Measurements from ENCODE around the gene FAM98B.

Gene FAM98B

DNA sequence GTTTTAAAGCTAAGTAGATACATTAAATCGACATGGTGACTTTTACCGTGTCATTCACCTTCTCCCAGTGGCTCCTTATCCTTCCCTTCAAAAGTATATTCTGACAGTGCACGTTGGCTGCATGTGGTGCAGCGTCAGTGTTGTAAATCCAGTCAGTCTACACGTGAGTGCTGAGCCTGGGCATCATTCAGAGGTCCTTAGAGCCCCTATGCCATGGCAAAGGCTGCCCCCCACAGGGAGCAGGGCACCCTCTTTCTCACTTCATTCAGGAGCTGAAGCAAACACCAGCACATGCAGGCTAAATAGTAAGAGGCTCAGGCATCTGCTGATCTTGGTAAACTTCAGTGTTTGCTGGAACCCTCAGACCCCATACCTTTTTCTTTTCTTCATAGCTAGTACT, 67.4 kb downstream of the FAM98B start:
- no peak for ATAC-seq
- TF ChIP-seq ARNTL (CRISPR knock-in tag; IDR thresholded peaks at IDR 0.05; ENCODE audit: borderline replicate concordance, low read depth): no peak
- no peak for TF ChIP-seq OSR1 (CRISPR knock-in tag; IDR thresholded peaks at IDR 0.05)
- TF ChIP-seq ZNF8 (CRISPR knock-in tag; IDR thresholded peaks at IDR 0.05): no peak
- no peak for TF ChIP-seq ZC3H10 (CRISPR knock-in tag; IDR thresholded peaks at IDR 0.05)
- no peak for TF ChIP-seq BACH2 (CRISPR knock-in tag; IDR thresholded peaks at IDR 0.05; ENCODE audit: borderline replicate concordance)

DNA sequence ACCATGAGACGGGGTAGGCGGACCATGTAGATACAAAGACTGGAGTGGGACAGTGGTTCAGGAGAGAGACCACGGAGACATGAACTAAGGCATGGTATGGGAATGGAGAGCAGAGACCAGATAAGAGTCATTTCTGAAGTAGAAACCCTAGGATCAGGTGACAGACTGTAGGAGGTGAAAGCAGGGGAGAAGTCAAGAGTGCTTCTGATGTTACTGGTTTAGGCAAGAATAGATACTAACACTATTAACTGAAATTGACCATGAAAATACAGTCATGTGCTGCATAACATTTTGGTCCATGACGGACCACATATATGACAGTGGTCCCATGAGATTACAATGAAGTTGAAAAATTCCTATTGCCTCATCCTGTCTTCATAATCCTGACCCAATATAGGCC, 69.0 kb downstream of the FAM98B start:
- no peak for ATAC-seq
- no peak for TF ChIP-seq ZNF565 (CRISPR knock-in tag; conservative IDR thresholded peaks at IDR 0.05; ENCODE audit: low read depth)
- no peak for TF ChIP-seq ZC3H10 (CRISPR knock-in tag; IDR thresholded peaks at IDR 0.05)
- no peak for TF ChIP-seq ISL1 (CRISPR knock-in tag; IDR thresholded peaks at IDR 0.05)

GRCh38 chr15:38524156-38524555, 70.2 kb downstream of the FAM98B start:
- no peak for TF ChIP-seq OSR1 (CRISPR knock-in tag; IDR thresholded peaks at IDR 0.05)
- TF ChIP-seq PPARA (CRISPR knock-in tag; IDR thresholded peaks at IDR 0.05; ENCODE audit: borderline replicate concordance): no peak
- no peak for TF ChIP-seq RARB (CRISPR knock-in tag; IDR thresholded peaks at IDR 0.05)
- TF ChIP-seq ZFP3 (CRISPR knock-in tag; IDR thresholded peaks at IDR 0.05): no peak
- TF ChIP-seq GLIS3 (CRISPR knock-in tag; IDR thresholded peaks at IDR 0.05): no peak
- TF ChIP-seq ZNF70 (CRISPR knock-in tag; IDR thresholded peaks at IDR 0.05): no peak
- no peak for TF ChIP-seq ISL1 (CRISPR knock-in tag; IDR thresholded peaks at IDR 0.05)
- no peak for TF ChIP-seq TCF4 (CRISPR knock-in tag; IDR thresholded peaks at IDR 0.05; ENCODE audit: borderline replicate concordance)
- TF ChIP-seq CSDC2 (CRISPR knock-in tag; IDR thresholded peaks at IDR 0.05): no peak
- no peak for TF ChIP-seq TOX (CRISPR knock-in tag; IDR thresholded peaks at IDR 0.05; ENCODE audit: borderline replicate concordance)
- TF ChIP-seq TSHZ2 (CRISPR knock-in tag; IDR thresholded peaks at IDR 0.05): no peak
- TF ChIP-seq ZC3H10 (CRISPR knock-in tag; IDR thresholded peaks at IDR 0.05): no peak
- TF ChIP-seq ZNF8 (CRISPR knock-in tag; IDR thresholded peaks at IDR 0.05): no peak
- TF ChIP-seq ARNTL (CRISPR knock-in tag; IDR thresholded peaks at IDR 0.05; ENCODE audit: borderline replicate concordance, low read depth): no peak
- no peak for TF ChIP-seq POU6F1 (CRISPR knock-in tag; IDR thresholded peaks at IDR 0.05; ENCODE audit: borderline replicate concordance, low read depth)
- TF ChIP-seq ESRRG (CRISPR knock-in tag; IDR thresholded peaks at IDR 0.05): no peak
- TF ChIP-seq SNAI2 (CRISPR knock-in tag; IDR thresholded peaks at IDR 0.05): no peak

GRCh38 chr15:38525489-38525888, 71.6 kb downstream of the FAM98B start:
- no peak for ATAC-seq
- no peak for TF ChIP-seq RARB (CRISPR knock-in tag; IDR thresholded peaks at IDR 0.05)
- TF ChIP-seq ISL1 (CRISPR knock-in tag; IDR thresholded peaks at IDR 0.05): no peak
- TF ChIP-seq TCF4 (CRISPR knock-in tag; IDR thresholded peaks at IDR 0.05; ENCODE audit: borderline replicate concordance): no peak
- TF ChIP-seq ZFP30 (CRISPR knock-in tag; IDR thresholded peaks at IDR 0.05): no peak
- no peak for TF ChIP-seq TSHZ2 (CRISPR knock-in tag; IDR thresholded peaks at IDR 0.05)
- TF ChIP-seq ZNF70 (CRISPR knock-in tag; IDR thresholded peaks at IDR 0.05): no peak
- no peak for TF ChIP-seq BACH2 (CRISPR knock-in tag; IDR thresholded peaks at IDR 0.05; ENCODE audit: borderline replicate concordance)
- TF ChIP-seq, protein P1, sequence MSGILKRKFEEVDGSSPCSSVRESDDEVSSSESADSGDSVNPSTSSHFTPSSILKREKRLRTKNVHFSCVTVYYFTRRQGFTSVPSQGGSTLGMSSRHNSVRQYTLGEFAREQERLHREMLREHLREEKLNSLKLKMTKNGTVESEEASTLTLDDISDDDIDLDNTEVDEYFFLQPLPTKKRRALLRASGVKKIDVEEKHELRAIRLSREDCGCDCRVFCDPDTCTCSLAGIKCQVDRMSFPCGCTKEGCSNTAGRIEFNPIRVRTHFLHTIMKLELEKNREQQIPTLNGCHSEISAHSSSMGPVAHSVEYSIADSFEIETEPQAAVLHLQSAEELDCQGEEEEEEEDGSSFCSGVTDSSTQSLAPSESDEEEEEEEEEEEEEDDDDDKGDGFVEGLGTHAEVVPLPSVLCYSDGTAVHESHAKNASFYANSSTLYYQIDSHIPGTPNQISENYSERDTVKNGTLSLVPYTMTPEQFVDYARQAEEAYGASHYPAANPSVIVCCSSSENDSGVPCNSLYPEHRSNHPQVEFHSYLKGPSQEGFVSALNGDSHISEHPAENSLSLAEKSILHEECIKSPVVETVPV (CRISPR knock-in tag; IDR thresholded peaks at IDR 0.05): no peak
- no peak for TF ChIP-seq GLIS3 (CRISPR knock-in tag; IDR thresholded peaks at IDR 0.05)
- TF ChIP-seq ARNTL (CRISPR knock-in tag; IDR thresholded peaks at IDR 0.05; ENCODE audit: borderline replicate concordance, low read depth): no peak
- TF ChIP-seq ZFP3 (CRISPR knock-in tag; IDR thresholded peaks at IDR 0.05): no peak
- no peak for TF ChIP-seq ESRRG (CRISPR knock-in tag; IDR thresholded peaks at IDR 0.05)
- TF ChIP-seq, protein P2, sequence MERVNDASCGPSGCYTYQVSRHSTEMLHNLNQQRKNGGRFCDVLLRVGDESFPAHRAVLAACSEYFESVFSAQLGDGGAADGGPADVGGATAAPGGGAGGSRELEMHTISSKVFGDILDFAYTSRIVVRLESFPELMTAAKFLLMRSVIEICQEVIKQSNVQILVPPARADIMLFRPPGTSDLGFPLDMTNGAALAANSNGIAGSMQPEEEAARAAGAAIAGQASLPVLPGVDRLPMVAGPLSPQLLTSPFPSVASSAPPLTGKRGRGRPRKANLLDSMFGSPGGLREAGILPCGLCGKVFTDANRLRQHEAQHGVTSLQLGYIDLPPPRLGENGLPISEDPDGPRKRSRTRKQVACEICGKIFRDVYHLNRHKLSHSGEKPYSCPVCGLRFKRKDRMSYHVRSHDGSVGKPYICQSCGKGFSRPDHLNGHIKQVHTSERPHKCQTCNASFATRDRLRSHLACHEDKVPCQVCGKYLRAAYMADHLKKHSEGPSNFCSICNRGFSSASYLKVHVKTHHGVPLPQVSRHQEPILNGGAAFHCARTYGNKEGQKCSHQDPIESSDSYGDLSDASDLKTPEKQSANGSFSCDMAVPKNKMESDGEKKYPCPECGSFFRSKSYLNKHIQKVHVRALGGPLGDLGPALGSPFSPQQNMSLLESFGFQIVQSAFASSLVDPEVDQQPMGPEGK (CRISPR knock-in tag; IDR thresholded peaks at IDR 0.05; ENCODE audit: borderline replicate concordance): no peak
- TF ChIP-seq PPARA (CRISPR knock-in tag; IDR thresholded peaks at IDR 0.05; ENCODE audit: borderline replicate concordance): no peak
- no peak for TF ChIP-seq POU6F1 (CRISPR knock-in tag; IDR thresholded peaks at IDR 0.05; ENCODE audit: borderline replicate concordance, low read depth)
- TF ChIP-seq SNAI2 (CRISPR knock-in tag; IDR thresholded peaks at IDR 0.05): no peak
- no peak for TF ChIP-seq OSR1 (CRISPR knock-in tag; IDR thresholded peaks at IDR 0.05)
- TF ChIP-seq ZNF565 (CRISPR knock-in tag; conservative IDR thresholded peaks at IDR 0.05; ENCODE audit: low read depth): no peak
- TF ChIP-seq ZNF8 (CRISPR knock-in tag; IDR thresholded peaks at IDR 0.05): no peak
- TF ChIP-seq CSDC2 (CRISPR knock-in tag; IDR thresholded peaks at IDR 0.05): no peak

More at GRCh38 chr15:38524156-38524555, 70.2 kb downstream of the FAM98B start:
- ATAC-seq: no peak
